GM12891 (cell line): ENCODE measurements around the gene IGFBP6.

ENCODE experiments used
- PAX5 ChIP-seq: IDR thresholded peaks from 2 replicates; pipeline ENCODE4 v1.6.1; 2011; ENCODE audit warnings: low read length, moderate library complexity, mild to moderate bottlenecking; ENCODE audit not compliant: insufficient read depth, severe bottlenecking
- POLR2A ChIP-seq: IDR thresholded peaks from 2 replicates; pipeline ENCODE4 v1.6.1; 2011; ENCODE audit warnings: low read depth, low read length, control low read depth
- POLR2AphosphoS5 ChIP-seq: IDR thresholded peaks from 2 replicates; pipeline ENCODE4 v1.6.1; 2011; ENCODE audit warnings: low read depth, low read length, control low read depth
- POU2F2 ChIP-seq: IDR thresholded peaks from 2 replicates; pipeline ENCODE4 v1.6.1; 2011; ENCODE audit warnings: low read depth, mild to moderate bottlenecking, control low read depth, low read length, moderate library complexity
- SPI1 ChIP-seq: IDR thresholded peaks from 2 replicates; pipeline ENCODE4 v1.6.1; 2011; ENCODE audit warnings: low read depth, low read length, control low read depth
- TAF1 ChIP-seq: IDR thresholded peaks from 2 replicates; pipeline ENCODE4 v1.6.1; 2011; ENCODE audit warnings: low read depth, low read length, control low read depth

- TF ChIP-seq POLR2A: no peak
- no peak for TF ChIP-seq POLR2AphosphoS5
- TF ChIP-seq TAF1: no peak
- TF ChIP-seq SPI1: no peak
- TF ChIP-seq POU2F2: no peak
- TF ChIP-seq PAX5: no peak
These were observed 43.2 kb upstream of the IGFBP6 start for GRCh38 chr12:53054112-53054878.
